Islet of Langerhans (tissue), 1 donor: ENCODE data around the gene KRT35.

Source experiments
- FAIRE-seq: peaks from one replicate; lab custom pipeline; 2011; peaks lifted over from hg19 to GRCh38; lab: Jason Lieb, UNC

KRT35 gene

DNA sequence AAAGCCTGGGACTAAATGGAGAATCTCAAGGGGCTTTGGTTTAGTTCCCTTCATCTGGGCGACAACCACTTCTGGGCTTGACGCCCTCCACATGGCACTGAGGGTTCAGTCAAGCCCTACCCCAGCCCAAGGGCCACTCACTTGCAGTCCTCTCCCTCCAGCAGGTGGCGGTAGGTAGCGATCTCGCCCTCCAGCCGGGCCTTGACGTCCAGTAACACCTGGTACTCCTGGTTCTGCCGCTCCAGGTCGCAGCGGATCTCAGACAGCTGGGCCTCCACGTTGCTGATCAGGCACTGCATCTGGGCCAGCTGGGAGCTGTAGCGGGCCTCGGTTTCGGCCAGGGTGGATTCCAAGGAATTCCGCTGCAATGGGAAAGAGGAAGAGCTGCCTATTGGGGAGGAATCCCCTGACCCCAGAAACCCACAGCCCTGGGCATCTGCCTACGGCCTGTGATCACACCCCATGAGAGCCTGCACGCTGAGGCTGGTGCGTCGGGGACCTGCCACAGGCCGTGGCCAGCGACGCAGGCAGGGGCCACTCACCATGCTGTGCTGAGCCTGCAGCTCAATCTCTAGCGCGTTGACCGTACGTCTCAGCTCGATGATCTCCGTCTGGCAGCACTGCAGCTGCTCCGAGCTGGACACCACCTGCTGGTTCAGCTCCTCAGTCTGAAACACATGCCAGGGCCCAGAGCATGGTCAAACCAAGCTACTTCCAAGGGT, 6.0 kb upstream of the KRT35 start:
- no peak for FAIRE-seq

- FAIRE-seq = no peak
Observed at GRCh38 chr17:41486316-41486715, 5.4 kb upstream of the KRT35 start.

DNA sequence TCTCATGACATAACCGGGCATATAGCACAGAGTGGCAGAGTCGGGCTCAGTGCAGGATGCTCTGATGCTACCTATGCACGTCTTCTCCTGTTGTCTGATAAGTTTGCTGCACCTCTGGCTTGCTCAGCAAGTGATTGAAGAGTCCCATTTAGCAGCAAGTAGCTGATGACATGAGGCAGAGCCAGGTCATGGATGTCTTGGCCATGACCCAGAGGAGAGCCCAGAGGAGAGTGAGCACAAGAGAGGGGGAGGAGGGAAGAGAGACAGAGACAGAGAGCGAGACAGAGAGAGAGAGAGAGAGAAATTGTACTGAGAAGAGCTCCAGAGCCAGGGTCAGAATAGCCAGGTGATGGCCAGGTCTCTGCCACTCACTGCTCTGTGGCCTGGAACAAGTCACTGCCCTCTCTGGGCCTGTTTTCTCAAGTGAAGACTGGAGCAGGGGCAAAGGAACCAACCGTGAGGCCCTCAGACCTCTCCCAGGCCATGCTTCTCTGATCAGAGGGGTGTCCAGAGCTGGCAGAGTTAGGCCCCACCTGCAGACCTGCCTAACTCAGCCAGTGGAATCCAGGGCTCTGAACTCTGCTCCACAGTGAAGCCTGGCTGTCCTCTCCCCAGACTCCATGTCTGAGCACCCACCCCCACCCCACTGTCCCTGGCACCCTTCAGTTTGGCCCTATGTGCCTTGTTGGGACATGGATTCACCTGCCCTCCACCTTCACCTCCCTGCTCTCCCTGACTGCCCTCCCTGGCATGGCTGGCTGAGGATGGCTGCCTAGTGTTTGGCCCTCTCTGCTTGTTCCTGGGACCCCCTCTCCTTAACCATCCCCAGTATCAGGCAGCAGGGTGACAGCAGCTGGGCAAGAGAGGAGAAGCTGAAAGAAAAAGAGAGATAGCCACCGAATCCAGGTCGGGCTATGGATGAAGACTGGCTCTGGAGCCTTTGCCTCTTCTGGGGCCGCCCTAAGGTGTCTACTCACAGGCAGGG, 4.3 kb upstream of the KRT35 start:
- no peak for FAIRE-seq

GRCh38 chr17:41483991-41484826, 3.3 kb upstream of the KRT35 start:
- FAIRE-seq = no peak

GRCh38 chr17:41483531-41483930, 2.6 kb upstream of the KRT35 start:
- FAIRE-seq = no peak

DNA sequence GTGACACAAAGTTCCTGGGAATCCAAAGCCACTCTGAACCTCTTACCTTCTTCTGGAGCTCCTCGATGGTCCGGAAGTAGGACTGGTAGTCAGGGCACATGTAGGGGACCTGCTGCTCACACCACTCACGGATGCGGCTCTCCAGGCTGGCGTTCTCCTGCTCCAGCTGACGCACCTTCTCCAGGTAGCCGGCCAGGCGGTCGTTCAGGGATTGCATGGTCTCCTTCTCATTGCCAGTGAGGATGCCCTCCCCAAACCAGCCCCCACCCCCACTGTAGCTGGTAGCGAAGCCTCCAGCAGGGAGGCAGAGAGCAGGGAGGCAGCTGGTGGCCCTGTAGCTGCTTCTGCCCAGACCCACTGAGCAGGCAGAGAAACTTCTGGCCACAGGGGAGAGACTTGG, 370 bp downstream of the KRT35 start:
- FAIRE-seq = no peak

DNA sequence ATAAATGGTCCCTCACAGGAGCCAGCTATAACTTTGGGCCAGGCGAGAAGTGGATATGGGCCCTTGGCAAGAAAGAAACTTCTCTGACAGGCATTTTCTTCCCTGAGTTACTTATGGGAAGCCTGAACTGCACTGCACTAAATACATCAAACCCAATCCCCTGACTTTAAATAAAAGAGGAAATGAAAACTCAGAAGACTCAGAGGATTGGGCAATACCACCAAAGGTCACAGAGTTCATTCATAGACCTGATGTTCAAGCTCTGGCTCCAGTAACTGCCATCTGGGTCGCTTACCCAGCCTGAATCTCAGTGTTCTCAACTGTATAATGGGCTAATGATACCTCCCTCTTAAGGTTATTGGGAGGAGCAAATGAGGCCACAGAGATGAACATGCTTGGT, 815 bp downstream of the KRT35 start:
- FAIRE-seq = no peak

DNA sequence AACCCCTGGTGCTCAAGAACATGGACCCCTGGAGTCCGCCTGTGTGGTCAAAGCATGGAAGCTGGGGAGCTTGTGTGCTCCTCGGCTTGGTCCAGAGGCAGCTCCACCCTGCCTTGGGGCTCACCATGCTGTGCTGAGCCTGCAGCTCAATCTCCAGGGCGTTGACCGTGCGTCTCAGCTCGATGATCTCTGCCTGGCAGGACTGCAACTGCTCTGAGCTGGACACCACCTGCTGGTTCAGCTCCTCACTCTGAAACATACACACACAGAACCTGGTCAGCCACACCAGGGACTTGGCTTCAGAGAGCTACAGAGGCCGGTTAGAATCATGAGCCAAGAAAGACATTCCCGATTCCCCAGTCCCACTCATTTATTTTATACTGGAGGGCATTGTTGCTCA, 2.7 kb downstream of the KRT35 start:
- no peak for FAIRE-seq

DNA sequence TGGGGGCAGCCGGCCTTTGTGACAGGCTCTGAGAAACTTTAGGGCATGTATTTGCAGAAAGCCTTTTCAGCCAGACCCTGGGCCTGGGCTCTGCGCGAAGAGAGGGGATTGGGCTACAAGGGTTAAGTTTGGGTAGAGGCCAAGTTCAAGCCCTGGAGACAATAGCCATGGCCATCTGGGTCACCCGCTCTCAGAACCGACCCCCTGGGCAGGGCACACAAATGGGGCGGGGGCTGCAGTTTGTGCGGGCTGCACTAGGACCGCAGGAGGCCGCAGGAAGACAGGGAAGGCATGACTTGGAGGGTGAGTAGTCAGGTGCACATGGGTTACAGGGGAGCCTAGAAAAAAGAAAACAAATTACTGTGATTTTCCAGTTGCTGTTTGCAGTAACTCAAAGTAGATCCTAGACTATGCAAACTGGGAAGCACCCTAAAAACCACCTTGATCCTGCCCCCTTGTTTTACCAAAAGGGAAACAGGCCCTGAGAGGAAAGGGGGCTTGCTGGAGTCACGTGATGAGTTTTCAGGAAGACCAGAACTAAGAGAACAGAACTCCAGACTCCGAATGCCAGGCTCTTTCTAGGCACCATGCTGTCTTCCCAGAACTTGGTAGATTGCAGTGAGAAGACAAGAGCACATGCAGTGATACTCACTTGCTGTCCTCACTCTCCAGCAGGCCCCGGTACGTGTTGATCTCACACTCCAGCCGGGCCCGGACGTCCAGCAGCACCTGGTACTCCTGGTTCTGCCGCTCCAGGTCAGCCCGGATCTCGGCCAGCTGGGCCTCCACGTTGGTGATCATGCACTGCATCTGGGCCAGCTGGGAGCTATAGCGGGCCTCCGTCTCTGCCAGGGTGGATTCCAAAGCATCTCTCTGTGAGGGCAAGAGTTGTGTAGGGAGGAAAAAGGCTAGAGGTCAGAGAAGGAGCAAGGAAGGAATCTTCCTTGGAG, 3.8 kb downstream of the KRT35 start:
- FAIRE-seq = no peak

GRCh38 chr17:41475421-41475820, 5.5 kb downstream of the KRT35 start:
- FAIRE-seq = no peak

DNA sequence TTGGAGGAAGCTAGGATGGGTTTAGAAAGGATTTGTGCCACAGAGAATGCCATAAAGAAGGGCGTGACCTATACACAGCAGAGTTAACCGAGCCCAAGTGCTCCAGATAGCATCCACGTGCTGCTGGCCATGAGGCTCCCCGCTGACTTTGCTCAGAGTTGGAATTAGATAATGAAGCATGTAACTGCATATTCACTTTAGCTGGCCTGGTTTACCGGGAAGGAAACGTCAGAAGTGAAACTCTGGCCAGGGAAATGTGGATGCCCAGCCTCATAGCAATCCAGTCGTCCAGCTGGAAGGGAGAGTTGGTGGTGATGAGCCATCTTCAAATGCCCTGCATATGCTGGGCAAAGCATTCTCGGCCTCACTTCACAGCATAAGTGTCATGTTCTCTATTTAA, 6.1 kb downstream of the KRT35 start:
- no peak for FAIRE-seq

GRCh38 chr17:41468346-41468745, 12.6 kb downstream of the KRT35 start:
- FAIRE-seq = no peak

- no peak for FAIRE-seq
Observed at GRCh38 chr17:41467561-41467960, 13.4 kb downstream of the KRT35 start.

DNA sequence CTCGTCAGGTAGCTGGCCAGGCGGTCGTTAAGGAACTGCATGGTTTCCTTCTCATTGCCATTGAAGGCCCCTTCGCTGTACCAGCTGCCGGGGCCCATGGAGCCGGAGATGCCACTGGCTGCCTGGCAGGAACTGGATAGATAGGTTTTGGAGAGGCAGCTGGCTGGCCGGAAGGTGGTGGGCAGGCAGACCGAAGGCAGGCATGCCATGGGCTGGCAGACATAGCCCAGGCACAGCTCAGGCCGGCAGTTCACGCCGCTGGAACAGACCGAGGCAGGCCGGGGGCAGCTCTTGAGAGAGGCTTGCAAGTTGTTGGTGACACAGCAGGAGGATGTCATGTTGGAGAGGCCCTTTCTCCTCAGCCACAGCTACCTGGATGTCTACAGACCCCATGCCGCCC, 14.0 kb downstream of the KRT35 start, which contains the start of gene KRT32:
Gene KRT32, minus strand, starts transcription at position 399 of the 400 bp plus-strand sequence. Its CDS starts 61 bp downstream, at position 338.
- FAIRE-seq = no peak

DNA sequence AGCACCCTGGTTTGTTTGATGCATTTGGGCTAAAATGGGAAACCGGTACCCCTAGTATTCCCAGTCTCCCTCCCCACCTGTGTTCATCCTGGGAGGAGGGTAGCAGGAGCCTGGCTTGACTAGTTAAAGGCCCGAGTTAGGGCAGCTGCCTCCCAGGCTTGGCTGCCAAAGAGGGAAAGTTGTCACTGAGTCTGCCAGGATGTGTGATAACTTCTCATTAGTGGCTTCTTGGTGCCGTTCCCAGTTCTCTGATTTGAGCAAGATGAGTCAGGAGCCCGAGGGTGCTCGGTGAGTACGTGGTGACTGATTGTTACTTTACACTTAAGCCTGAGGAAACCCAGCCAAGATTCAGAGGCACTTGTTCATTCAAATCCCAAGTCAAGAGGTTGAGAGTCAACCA, 16.3 kb downstream of the KRT35 start:
- no peak for FAIRE-seq

GRCh38 chr17:41464173-41464572, 16.8 kb downstream of the KRT35 start:
- no peak for FAIRE-seq

GRCh38 chr17:41463746-41464145, 17.2 kb downstream of the KRT35 start:
- FAIRE-seq = no peak

DNA sequence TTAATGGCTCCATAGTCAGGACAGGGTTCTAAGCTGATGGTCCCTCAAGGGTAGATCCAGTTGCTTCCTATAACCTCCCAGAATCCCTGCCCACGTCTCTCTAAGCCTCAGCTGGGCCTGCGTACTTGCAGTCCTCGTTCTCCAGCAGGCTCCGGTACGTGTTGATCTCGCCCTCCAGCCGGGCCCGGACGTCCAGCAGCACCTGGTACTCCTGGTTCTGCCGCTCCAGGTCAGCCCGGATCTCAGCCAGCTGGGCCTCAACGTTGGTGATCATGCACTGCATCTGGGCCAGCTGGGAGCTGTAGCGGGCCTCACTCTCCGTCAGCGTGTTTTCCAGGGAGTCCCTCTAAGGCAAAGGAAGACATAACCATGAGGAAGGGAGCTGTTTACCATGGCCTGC, 18.2 kb downstream of the KRT35 start:
- no peak for FAIRE-seq

GRCh38 chr17:41457676-41458075, 23.3 kb downstream of the KRT35 start:
- FAIRE-seq = no peak

GRCh38 chr17:41456204-41456603, 24.7 kb downstream of the KRT35 start:
- no peak for FAIRE-seq

DNA sequence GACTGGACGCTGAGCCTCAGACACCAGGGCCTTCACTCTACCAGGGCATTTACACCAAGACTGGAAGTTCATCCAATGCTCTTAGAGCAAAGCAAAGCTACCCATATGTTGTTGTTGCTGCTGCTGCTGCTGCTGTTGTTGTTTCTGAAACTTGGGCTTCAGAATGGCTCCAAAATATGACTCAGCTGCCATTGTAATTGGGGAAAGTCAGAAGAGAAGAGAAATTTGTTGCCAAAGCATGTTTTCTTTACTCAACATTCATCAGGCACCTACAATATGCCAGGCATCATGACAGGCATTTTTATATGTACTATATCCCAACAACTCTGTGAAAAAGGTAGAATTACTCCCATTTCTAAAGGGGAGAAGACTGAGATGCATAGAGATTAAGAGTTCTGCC, 25.7 kb downstream of the KRT35 start:
- FAIRE-seq = no peak
